Central memory CD8-positive, alpha-beta T cell (primary cell): ENCODE data around the gene WDPCP.
A peak's percentile ranks its signal among the peaks of the same experiment; 100 is the strongest.
"Not testable (repeated sequence)": the region's sequence is repeated elsewhere in the genome, so short reads cannot be mapped to it uniquely, and the experiment has no call there.

Experiments used
- ATAC-seq: fragments of 150-1000 bp; cut with Tn5 transposase; replicated peaks from 2 replicates; pipeline ENCODE4 v1.10.0; 2022; ENCODE audit warnings: mild to moderate bottlenecking, moderate FRiP score, moderate number of reproducible peaks; ENCODE audit not compliant: poor library complexity, severe bottlenecking; ENCODE audit errors: extremely low read depth
- DNase-seq, 2 donors: peaks; one replicate each; pipeline ENCODE4 v3.0.0; 2021; ENCODE audit warnings: low spot score in 2 of 2
- H3K27ac Mint-ChIP-seq: one replicate; pipeline ENCODE4 v1.8.0; 2022; ENCODE audit warnings: low read depth, mild to moderate bottlenecking, moderate library complexity, mixed read lengths
- H3K27me3 Mint-ChIP-seq: one replicate; pipeline ENCODE4 v1.8.0; 2022; ENCODE audit warnings: mixed read lengths
- H3K36me3 Mint-ChIP-seq: one replicate; pipeline ENCODE4 v1.8.0; 2022; ENCODE audit warnings: mild to moderate bottlenecking, moderate library complexity, mixed read lengths; ENCODE audit not compliant: insufficient read depth
- H3K4me1 Mint-ChIP-seq: one replicate; pipeline ENCODE4 v1.8.0; 2022; ENCODE audit warnings: mixed read lengths
- H3K4me3 Mint-ChIP-seq: one replicate; pipeline ENCODE4 v1.8.0; 2022; ENCODE audit warnings: mild to moderate bottlenecking, moderate library complexity, mixed read lengths
- H3K9me3 Mint-ChIP-seq: one replicate; pipeline ENCODE4 v1.8.0; 2022; ENCODE audit warnings: mixed read lengths

The WDPCP gene, protein sequence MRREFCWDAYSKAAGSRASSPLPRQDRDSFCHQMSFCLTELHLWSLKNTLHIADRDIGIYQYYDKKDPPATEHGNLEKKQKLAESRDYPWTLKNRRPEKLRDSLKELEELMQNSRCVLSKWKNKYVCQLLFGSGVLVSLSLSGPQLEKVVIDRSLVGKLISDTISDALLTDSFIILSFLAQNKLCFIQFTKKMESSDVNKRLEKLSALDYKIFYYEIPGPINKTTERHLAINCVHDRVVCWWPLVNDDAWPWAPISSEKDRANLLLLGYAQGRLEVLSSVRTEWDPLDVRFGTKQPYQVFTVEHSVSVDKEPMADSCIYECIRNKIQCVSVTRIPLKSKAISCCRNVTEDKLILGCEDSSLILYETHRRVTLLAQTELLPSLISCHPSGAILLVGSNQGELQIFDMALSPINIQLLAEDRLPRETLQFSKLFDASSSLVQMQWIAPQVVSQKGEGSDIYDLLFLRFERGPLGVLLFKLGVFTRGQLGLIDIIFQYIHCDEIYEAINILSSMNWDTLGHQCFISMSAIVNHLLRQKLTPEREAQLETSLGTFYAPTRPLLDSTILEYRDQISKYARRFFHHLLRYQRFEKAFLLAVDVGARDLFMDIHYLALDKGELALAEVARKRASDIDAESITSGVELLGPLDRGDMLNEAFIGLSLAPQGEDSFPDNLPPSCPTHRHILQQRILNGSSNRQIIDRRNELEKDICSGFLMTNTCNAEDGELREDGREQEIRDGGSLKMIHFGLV

DNA sequence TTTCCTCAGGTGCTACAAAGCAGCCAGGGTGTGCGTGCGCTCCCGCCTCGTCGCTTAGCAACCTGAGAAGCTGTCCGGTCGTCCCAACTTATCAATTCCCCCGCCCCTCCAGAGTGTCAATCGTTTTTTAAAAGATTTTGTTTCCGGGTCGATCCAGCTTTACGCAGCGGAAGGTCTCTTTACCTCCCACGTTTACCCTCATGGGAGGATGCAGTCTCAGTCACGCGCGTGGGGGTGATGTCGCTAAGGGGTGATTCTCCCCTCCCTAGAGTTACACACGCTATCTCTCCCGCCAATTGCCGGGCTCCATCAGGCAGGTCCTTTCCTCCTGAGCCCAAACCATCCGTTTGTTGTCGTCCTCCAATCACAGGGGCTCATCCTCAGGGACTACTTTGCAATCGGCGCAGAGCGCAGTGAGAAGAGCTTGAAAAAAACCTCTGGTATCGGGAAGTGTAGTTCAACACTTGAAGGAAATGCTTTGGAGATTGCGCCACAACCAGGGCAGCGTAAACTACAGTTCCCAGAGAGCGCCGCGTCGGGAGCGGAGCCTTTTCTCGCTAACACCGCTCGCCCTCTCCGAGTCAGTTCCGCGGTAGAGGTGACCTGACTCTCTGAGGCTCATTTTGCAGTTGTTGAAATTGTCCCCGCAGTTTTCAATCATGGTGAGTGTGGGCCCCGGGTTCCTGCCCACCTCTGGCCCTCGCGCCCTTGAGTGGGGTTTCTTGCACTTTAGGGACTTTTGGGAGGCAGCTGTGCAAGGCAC lies at the start of gene WDPCP, which contains the start of gene MDH1:
TSS of gene WDPCP (minus strand) at position 93 of the 763 bp plus-strand sequence. CDS start 206 bp downstream, outside the sequence.
TSS of gene MDH1 (plus strand) at position 579 of the 763 bp plus-strand sequence. CDS start at position 660, 81 bp downstream.
- Mint-ChIP-seq H3K27ac (peak within 1 kb of the TSS; percentile 96), H3K27me3 (no peaks in the 10 kb centered on the region), H3K9me3 (no peaks in the 10 kb centered on the region), H3K4me3 (peak within 1 kb of the TSS; percentile 94), H3K4me1 (peaks cover 44% of the 10 kb centered on the region), H3K36me3 (peaks cover 19% of the 10 kb centered on the region)
- DNase-seq = peak; percentile 86 to 92
- ATAC-seq = peak; percentile 87

DNA sequence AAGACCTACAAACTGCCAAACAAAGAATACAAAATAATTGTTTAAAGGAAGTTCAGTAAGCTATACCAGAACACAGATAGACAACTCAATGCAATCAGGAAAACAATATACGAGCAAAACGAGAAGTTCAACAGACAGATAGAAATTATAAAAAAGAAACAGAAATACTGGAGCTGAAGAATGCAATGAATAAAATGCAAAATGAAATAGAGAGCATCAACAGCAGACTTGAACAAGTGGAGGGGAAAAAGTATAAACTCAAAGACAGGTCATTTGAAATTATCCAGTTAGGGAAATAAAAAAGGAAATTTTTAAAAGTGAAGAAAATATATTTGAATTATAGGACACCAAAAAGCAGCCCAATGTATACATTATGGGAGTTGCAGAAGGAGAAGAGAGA lies 44.1 kb upstream of the WDPCP start:
- peaks cover 26% of the 10 kb centered on the region for H3K9me3 Mint-ChIP-seq
- ATAC-seq = no peak
- no peak for DNase-seq
- H3K27me3 Mint-ChIP-seq = peaks cover 35% of the 10 kb centered on the region
- no peaks in the 10 kb centered on the region for H3K4me1 Mint-ChIP-seq
- H3K4me3 Mint-ChIP-seq = no peak overlapping the region
- H3K27ac Mint-ChIP-seq = no peak overlapping the region
- H3K36me3 Mint-ChIP-seq = no peaks in the 10 kb centered on the region

DNA sequence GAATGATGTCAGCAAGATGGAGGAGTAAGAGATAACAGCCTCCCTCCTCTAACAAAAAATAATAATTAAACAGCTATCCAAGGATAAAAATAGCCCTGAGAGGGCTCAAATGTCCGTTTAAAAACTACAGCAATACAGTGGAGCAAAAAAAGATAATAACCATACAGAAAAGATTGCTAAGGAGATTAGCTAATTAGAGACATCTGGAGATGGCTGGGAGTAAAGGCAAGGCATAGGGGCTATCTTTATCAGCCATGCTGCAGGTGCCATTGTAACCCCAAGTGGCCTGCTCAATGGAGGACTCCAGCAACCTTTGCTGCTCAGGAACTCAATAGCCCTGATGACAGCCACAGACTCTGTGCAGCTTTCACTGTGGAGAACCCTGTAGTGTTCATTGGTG lies 43.2 kb upstream of the WDPCP start:
- Mint-ChIP-seq H3K27me3 (peaks cover 41% of the 10 kb centered on the region), H3K27ac (no peak overlapping the region), H3K9me3 (peaks cover 26% of the 10 kb centered on the region), H3K4me1 (no peaks in the 10 kb centered on the region), H3K4me3 (no peak overlapping the region), H3K36me3 (no peaks in the 10 kb centered on the region)
- DNase-seq (no peak), ATAC-seq (no peak)

GRCh38 chr2:63628403-63628942 lies 40.2 kb upstream of the WDPCP start:
- H3K4me3 Mint-ChIP-seq = no peak overlapping the region
- ATAC-seq = no peak
- no peaks in the 10 kb centered on the region for H3K36me3 Mint-ChIP-seq
- peaks cover 10% of the 10 kb centered on the region for H3K9me3 Mint-ChIP-seq
- H3K27ac Mint-ChIP-seq = no peak overlapping the region
- no peaks in the 10 kb centered on the region for H3K4me1 Mint-ChIP-seq
- peaks cover 55% of the 10 kb centered on the region for H3K27me3 Mint-ChIP-seq
- DNase-seq = no peak

DNA sequence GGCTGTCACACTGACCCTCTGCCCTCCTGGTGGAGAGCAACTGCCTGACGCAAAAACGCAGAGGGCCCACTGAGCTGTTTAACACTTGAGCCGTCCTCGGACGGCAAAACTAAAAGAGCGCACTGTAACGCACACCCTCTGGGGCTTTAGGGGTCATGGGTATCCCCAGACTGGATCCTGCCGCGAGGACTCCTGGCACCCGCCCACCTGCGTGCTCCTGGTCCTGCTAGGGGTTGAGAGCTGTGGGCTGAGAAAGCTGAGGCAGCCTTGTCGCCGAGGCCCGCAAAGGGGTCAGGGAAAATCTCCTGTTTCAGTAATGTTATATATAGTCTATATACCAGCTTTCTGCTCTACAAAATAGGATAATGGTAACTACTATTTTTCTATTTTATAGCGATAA lies 39.6 kb upstream of the WDPCP start:
- no peak for DNase-seq
- no peaks in the 10 kb centered on the region for H3K4me1 Mint-ChIP-seq

GRCh38 chr2:63623763-63624162 lies 35.5 kb upstream of the WDPCP start:
- not testable (repeated sequence) for H3K4me1 Mint-ChIP-seq, H3K36me3 Mint-ChIP-seq, H3K4me3 Mint-ChIP-seq, H3K9me3 Mint-ChIP-seq, ATAC-seq, H3K27ac Mint-ChIP-seq, DNase-seq
- H3K27me3 Mint-ChIP-seq = peaks cover 55% of the 10 kb centered on the region

More for the DNA sequence above, 39.6 kb upstream of the WDPCP start:
- H3K9me3 Mint-ChIP-seq = peaks cover 6% of the 10 kb centered on the region
- no peaks in the 10 kb centered on the region for H3K36me3 Mint-ChIP-seq
- peaks cover 61% of the 10 kb centered on the region for H3K27me3 Mint-ChIP-seq
- no peak for ATAC-seq
- H3K27ac Mint-ChIP-seq = no peak overlapping the region
- no peak overlapping the region for H3K4me3 Mint-ChIP-seq

GRCh38 chr2:63622751-63623150 lies 34.5 kb upstream of the WDPCP start:
- Mint-ChIP-seq H3K27ac (no peak overlapping the region), H3K4me3 (no peak overlapping the region), H3K9me3 (no peaks in the 10 kb centered on the region), H3K4me1 (no peaks in the 10 kb centered on the region), H3K27me3 (peaks cover 60% of the 10 kb centered on the region), H3K36me3 (no peaks in the 10 kb centered on the region)
- ATAC-seq = no peak
- no peak for DNase-seq

DNA sequence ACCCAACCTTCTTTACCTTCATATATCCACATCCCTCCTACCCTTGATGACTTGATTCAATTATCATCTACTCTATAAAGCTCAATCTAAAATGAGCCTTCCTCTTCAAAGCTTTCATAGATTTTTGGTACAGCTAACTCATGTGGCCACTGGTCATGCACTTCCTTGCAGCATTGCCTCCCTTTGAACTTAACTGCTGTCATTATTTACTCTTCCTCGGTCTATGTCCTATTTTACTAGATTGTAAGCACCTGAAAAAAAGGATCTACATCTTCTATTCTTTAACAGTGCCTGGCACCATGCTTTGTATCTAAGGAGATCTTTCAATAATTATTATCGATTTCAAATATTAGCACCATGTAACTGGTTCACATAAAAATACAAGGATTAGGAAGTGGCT lies 31.1 kb upstream of the WDPCP start:
- ATAC-seq = no peak
- Mint-ChIP-seq H3K27me3 (peaks cover 59% of the 10 kb centered on the region), H3K4me3 (no peak overlapping the region), H3K27ac (no peak overlapping the region), H3K4me1 (no peaks in the 10 kb centered on the region), H3K36me3 (no peaks in the 10 kb centered on the region), H3K9me3 (no peaks in the 10 kb centered on the region)
- no peak for DNase-seq

DNA sequence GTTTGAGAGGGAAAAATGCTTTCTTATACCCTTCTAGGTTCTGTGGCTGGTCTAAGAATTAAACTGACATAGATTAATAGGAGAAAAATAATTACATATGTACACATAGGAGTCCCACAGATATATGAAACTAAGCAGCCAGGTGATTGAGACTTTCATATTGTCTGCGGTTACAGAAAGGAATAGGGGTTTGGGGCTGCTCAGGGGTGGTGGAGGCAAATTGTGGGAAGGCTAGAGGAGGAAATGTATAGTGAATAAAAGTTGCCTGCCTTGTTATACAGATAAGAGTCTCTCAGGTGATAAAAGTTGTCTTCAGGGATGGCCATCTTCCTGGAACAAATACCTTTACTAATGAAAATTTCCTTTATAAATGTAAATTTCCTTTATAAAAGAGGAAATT lies 29.1 kb upstream of the WDPCP start:
- no peaks in the 10 kb centered on the region for H3K9me3 Mint-ChIP-seq
- H3K27ac Mint-ChIP-seq = no peak overlapping the region
- ATAC-seq (no peak), DNase-seq (no peak)
- no peak overlapping the region for H3K4me3 Mint-ChIP-seq
- H3K4me1 Mint-ChIP-seq = no peaks in the 10 kb centered on the region
- H3K27me3 Mint-ChIP-seq = peaks cover 56% of the 10 kb centered on the region
- H3K36me3 Mint-ChIP-seq = no peaks in the 10 kb centered on the region

DNA sequence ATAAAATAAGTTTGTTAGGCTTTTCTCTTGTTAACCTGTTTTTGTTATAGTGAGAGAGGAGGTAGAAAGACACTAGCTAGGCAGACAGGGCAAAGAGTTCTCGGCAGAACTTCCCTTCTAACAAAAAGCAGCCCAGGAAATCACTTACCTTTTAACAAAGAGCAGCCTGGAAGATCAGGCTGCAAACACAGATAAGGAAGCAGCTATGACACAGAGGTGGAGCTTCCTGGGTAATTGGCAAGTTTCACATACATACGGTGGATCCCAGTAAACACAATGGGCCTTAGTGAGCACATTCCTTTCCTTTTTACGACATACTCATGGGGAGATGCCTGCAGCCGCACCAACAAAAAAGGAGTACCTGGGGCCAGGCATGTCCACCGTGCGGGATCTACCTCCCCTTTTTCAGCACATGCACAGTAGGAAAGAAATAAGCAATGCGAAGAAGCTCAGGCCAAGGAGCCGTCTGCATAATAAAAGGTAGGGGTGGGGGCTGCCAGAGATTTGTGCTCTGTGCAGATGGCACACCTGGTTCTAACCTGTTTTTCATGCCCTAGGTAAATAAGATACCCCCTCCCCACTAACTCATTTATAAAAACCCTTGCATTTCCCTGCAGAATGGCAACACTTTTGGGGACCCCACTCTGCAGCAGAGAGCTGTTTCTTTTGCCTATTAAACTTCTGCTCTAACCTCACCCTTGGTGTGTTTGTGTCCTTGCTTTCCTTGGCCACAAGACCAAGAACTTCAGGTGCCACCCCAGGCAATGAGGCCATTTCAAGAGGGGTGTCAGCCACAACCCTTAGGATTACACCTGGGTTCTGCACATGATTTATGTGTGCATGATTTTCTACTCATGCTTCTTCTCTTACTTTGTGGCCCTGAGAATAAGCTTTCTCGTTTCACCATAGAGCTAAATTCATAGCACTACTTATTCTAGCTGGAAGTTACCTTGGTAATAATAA lies 27.0 kb upstream of the WDPCP start:
- ATAC-seq (no peak), DNase-seq (no peak)
- Mint-ChIP-seq H3K4me1 (no peaks in the 10 kb centered on the region), H3K4me3 (no peak overlapping the region), H3K27me3 (peaks cover 56% of the 10 kb centered on the region), H3K27ac (no peak overlapping the region), H3K36me3 (no peaks in the 10 kb centered on the region), H3K9me3 (no peaks in the 10 kb centered on the region)

DNA sequence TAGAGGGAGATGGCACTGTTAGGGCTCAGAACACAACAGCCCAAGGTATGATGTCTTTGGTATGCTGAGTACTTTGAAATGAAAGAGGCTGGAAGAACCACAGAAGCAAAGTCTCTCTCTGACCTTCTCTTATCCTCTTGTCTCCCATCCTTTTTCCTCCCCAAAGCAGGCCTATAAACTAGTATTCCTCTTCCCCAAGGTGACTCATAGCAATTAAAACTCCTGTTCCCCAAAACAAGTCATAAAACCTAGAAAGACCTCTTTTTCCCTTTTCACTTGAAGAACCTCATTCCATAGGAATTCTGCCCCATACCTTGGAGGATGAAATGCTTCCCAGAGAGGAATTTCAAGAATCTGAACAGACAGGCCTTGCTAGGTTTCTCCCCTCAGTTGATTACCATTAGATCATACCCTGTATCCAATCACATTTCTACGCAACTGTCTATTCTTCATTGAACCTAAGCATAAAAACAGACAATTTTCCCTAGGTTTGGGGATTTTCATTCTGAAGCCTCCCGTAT lies 26.2 kb upstream of the WDPCP start:
- H3K27ac Mint-ChIP-seq = no peak overlapping the region
- no peaks in the 10 kb centered on the region for H3K36me3 Mint-ChIP-seq
- peaks cover 52% of the 10 kb centered on the region for H3K27me3 Mint-ChIP-seq
- ATAC-seq (no peak), DNase-seq (no peak)
- no peaks in the 10 kb centered on the region for H3K9me3 Mint-ChIP-seq
- no peak overlapping the region for H3K4me3 Mint-ChIP-seq
- H3K4me1 Mint-ChIP-seq = no peaks in the 10 kb centered on the region
